HUES6 (cell line): ENCODE results near the gene ETFA.

Experiments used
- H3K27ac ChIP-seq: 2 replicates; pipeline ENCODE4 v1.7.0; 2013; ENCODE audit warnings: low read depth, mild to moderate bottlenecking, low read length, inconsistent platforms
- H3K27me3 ChIP-seq: 2 replicates; pipeline ENCODE4 v1.6.1; 2013; ENCODE audit warnings: low read length; ENCODE audit not compliant: control insufficient read depth, insufficient read depth
- H3K36me3 ChIP-seq: 2 replicates; pipeline ENCODE4 v1.6.1; 2013; ENCODE audit warnings: low read length; ENCODE audit not compliant: control insufficient read depth, insufficient read depth
- H3K4me1 ChIP-seq: 2 replicates; pipeline ENCODE4 v1.6.1; 2013; ENCODE audit warnings: low read length; ENCODE audit not compliant: control insufficient read depth, insufficient read depth
- H3K4me3 ChIP-seq: 2 replicates; pipeline ENCODE4 v1.5.1; 2013; ENCODE audit warnings: low read depth, low read length
- H3K9ac ChIP-seq: one replicate; pipeline ENCODE4 v1.6.1; 2013; ENCODE audit warnings: mild to moderate bottlenecking, low read length
- H3K9me3 ChIP-seq: 2 replicates; pipeline ENCODE4 v1.6.1; 2013; ENCODE audit warnings: low read depth, low read length; ENCODE audit not compliant: control insufficient read depth, insufficient read depth

The ETFA gene

DNA sequence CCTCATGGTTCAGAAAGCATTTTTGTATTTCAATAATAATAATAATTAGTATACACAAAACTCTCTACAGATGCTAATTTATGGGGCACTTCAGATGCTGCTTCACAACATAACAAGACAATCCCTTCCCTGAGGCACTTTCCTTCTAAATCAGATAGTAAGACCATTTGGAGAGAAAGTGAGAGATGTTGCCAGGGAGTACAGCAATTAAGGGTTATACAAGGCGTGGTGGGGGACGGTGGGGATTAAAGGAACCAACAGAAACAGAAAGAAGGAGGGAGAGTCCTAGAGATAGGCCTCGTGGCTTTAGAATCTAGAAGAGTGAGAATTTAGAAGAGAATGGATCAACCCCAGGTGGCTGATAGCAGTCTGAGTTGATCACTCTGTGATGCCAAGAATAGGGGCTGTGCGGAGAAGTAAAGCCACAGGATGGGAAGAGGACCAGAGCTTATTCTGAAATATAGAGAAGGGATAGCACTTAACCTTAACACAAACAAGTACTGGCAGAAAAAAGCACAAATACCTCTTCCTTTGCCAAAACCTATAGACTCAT lies 76.9 kb downstream of the ETFA start:
- no peak overlapping the region for H3K9ac ChIP-seq
- no peak overlapping the region for H3K4me3 ChIP-seq
- H3K4me1 ChIP-seq: peaks cover 9% of the 10 kb centered on the region
- no peaks in the 10 kb centered on the region for H3K27me3 ChIP-seq
- no peaks in the 10 kb centered on the region for H3K9me3 ChIP-seq
- peaks cover 7% of the 10 kb centered on the region for H3K36me3 ChIP-seq
- no peak overlapping the region for H3K27ac ChIP-seq

DNA sequence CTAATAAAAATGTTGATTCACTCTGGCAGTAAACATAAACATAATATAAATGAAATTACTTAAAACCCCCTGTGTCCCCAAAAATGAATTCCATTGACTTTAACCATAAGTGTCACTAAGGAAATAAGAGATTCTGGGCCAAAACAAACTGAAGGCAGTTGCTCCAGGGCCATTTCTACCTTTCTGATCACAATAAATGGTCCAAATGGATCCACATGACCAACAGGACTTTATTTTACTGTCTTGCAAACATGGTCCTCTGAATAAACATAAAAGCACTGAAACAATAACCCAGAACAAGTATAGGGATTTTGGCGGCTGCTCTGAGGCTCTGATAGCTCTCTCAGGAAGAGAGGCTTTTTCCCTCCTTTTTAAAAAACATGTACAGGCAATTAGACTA lies 77.3 kb downstream of the ETFA start:
- Histone ChIP-seq H3K36me3 (peaks cover 7% of the 10 kb centered on the region), H3K27me3 (no peaks in the 10 kb centered on the region), H3K9ac (no peak overlapping the region), H3K4me3 (no peak overlapping the region), H3K9me3 (no peaks in the 10 kb centered on the region), H3K4me1 (peaks cover 9% of the 10 kb centered on the region), H3K27ac (no peak overlapping the region)

- no peak overlapping the region for H3K9ac ChIP-seq
- peaks cover 21% of the 10 kb centered on the region for H3K36me3 ChIP-seq
- H3K4me1 ChIP-seq: 0 out of 2 replicates have a peak, but pooled peaks cover under 1% of the 10 kb centered on the region
- no peaks in the 10 kb centered on the region for H3K27me3 ChIP-seq
- no peaks in the 10 kb centered on the region for H3K9me3 ChIP-seq
- no peak overlapping the region for H3K4me3 ChIP-seq
- no peak overlapping the region for H3K27ac ChIP-seq
Observed at GRCh38 chr15:76229266-76229665, 82.0 kb downstream of the ETFA start.

DNA sequence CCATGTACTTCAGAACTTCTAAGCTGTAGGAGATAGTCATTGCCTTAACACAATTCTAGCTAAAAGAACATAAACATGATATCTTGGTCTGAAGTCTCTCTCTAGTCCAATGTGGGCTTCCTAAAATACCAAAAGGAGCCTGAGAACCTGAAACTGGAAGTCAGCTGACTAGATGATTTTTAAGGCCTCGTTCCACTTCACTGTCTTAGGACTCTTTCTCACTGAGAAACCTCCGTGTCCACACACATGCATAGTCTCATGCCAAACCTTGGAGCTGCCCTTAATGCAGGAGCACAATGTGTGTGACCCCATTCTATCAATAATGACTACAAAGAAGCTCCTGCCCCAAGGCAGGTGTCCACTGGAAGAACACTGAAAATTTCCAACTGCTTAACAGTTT lies 87.7 kb downstream of the ETFA start:
- no peak overlapping the region for H3K27ac ChIP-seq
- H3K36me3 ChIP-seq: peaks cover 14% of the 10 kb centered on the region

DNA sequence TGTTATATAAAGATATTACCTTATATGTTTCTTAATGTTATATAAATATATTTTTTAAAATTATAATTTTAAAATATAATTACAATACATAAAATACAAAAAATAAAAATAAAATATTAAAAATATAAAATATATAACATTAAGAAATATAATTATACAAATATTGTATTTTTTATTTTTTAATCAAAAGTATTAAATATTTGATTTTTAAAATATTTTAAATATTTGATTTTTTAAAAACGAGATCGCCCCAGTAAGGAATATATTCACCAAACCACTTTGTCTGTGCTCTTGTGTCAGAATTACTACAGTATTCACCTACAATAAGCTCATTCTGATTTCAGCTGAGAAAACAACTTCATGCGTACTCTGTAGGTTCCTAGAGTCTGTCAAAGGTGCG lies 89.1 kb downstream of the ETFA start:
- Histone ChIP-seq H3K9ac (no peak overlapping the region), H3K4me1 (no peaks in the 10 kb centered on the region), H3K27me3 (no peaks in the 10 kb centered on the region), H3K9me3 (0 out of 2 replicates have a peak, but pooled peaks cover 3% of the 10 kb centered on the region), H3K27ac (no peak overlapping the region), H3K4me3 (no peak overlapping the region), H3K36me3 (peaks cover 11% of the 10 kb centered on the region; the same call in 1 of the 2 replicates)

More for the DNA sequence above, 87.7 kb downstream of the ETFA start:
- Histone ChIP-seq H3K4me3 (no peak overlapping the region), H3K27me3 (no peaks in the 10 kb centered on the region), H3K9me3 (0 out of 2 replicates have a peak, but pooled peaks cover 3% of the 10 kb centered on the region), H3K9ac (no peak overlapping the region), H3K4me1 (no peaks in the 10 kb centered on the region)

- H3K27me3 ChIP-seq: no peaks in the 10 kb centered on the region
- H3K4me1 ChIP-seq: no peaks in the 10 kb centered on the region
- H3K4me3 ChIP-seq: no peak overlapping the region
- H3K9me3 ChIP-seq: 0 out of 2 replicates have a peak, but pooled peaks cover 3% of the 10 kb centered on the region
- H3K27ac ChIP-seq: no peak overlapping the region
- H3K9ac ChIP-seq: no peak overlapping the region
- H3K36me3 ChIP-seq: peaks cover 11% of the 10 kb centered on the region; the same call in 1 of the 2 replicates
Observed at GRCh38 chr15:76221085-76221767, 90.0 kb downstream of the ETFA start.

DNA sequence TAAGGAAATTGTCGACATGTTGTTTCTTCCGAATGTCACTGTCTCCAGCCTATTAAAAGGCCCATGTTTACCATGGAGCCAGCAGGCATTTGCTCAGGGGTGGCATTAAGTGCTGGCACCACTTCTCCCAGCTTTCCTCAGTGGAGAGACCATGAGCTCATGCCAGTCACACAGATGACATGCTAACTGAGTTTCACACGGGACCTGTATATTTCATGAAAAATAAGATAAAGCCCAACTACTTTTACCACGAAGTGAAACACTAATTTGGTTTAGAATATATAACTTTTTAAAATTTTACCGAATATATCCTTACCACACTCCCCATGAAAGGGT lies 93.4 kb downstream of the ETFA start:
- no peaks in the 10 kb centered on the region for H3K4me1 ChIP-seq
- no peak overlapping the region for H3K27ac ChIP-seq
- no peaks in the 10 kb centered on the region for H3K27me3 ChIP-seq
- no peak overlapping the region for H3K4me3 ChIP-seq
- H3K36me3 ChIP-seq: peaks cover 8% of the 10 kb centered on the region; the same call in 1 of the 2 replicates
- H3K9me3 ChIP-seq: 0 out of 2 replicates have a peak, but pooled peaks cover 3% of the 10 kb centered on the region
- H3K9ac ChIP-seq: no peak overlapping the region

DNA sequence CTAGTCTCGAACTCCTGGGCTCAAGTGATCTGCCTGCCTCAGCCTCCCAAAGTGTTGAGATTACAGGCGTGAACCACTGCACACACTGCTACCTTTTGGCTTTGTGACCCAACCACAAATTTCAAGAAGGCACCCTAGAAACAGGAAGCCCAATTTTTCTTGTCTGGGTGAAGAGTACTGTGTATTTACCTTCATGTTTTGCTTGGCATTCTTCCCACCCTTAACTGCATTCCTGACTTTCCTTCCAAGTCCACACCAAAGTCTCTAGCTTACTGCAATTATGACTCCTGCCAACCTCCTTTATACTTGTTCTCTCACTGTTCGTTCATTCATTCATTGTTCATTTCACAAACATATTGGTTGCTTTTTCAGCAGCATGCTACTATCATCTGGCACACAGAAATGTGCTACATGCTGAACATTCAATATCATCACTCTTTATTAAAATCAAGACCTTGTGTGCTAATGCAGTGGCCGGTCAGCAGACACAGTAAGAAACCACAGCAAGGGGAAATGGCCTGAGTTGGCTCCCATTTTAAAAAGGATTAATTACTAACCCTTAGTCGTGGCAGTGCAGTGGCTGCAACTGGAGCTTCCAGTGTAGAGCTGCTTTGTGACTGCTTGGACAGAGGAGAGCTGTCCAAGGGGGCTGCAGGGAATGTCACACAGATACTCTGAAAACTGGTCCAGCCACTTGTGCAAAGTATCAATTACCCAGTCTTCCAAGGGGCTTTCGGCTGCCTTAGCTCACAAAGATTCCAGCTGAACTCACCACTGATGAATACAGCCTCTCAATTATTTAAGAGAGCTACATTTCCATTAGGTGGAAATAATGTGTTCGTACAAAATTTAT lies 94.0 kb downstream of the ETFA start:
- 0 out of 2 replicates have a peak, but pooled peaks cover 3% of the 10 kb centered on the region for H3K9me3 ChIP-seq
- peaks cover 8% of the 10 kb centered on the region; the same call in 1 of the 2 replicates for H3K36me3 ChIP-seq
- no peaks in the 10 kb centered on the region for H3K27me3 ChIP-seq
- H3K4me3 ChIP-seq: no peak overlapping the region
- H3K9ac ChIP-seq: no peak overlapping the region
- H3K4me1 ChIP-seq: no peaks in the 10 kb centered on the region
- no peak overlapping the region for H3K27ac ChIP-seq

DNA sequence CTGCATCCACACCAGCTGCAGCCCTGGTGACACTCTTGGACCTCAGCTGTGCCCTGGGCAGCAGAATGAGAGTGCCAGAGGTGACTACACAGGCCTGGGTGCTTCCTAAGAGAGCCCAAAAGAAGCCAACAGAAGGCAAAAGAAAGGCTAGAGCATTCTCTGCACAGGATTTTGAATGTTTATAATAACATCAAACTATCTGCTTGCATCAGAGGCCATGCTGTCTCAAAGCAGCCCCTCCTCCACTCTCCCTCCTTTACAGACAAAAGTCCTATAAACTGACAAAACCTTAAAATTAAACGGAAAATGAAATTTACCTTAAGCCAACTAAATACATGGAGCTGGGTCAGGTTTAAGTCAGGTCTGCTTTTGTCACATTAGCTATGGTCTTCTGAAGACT lies 95.6 kb downstream of the ETFA start:
- Histone ChIP-seq H3K9me3 (0 out of 2 replicates have a peak, but pooled peaks cover 3% of the 10 kb centered on the region), H3K27ac (no peak overlapping the region), H3K4me3 (no peak overlapping the region), H3K9ac (no peak overlapping the region), H3K27me3 (no peaks in the 10 kb centered on the region), H3K4me1 (no peaks in the 10 kb centered on the region), H3K36me3 (peaks cover 16% of the 10 kb centered on the region)

DNA sequence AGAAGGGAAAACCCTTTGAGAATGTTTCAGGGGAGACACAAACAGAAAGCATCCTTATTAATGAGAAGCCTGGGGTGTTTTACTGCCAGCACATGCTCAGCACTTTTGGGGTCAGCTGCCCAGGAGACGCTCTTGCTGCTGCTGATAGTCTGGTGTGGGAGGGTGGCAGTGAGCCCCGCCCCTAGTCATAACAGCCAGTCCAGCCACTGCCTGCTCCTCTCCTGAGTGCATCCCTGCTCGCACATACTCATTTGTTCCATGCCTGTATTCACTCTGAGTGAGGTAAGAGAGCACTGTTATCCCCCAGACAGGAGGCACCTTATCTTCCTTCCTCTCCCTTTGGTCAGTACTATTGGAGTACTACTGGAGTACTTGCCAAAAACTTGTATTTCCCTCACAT lies 101.3 kb downstream of the ETFA start:
- peaks cover 4% of the 10 kb centered on the region; the same call in 1 of the 2 replicates for H3K4me1 ChIP-seq
- H3K4me3 ChIP-seq: no peak overlapping the region
- H3K27ac ChIP-seq: no peak overlapping the region
- H3K9ac ChIP-seq: no peak overlapping the region
- peaks cover 16% of the 10 kb centered on the region for H3K36me3 ChIP-seq
- no peaks in the 10 kb centered on the region for H3K27me3 ChIP-seq
- H3K9me3 ChIP-seq: no peaks in the 10 kb centered on the region

DNA sequence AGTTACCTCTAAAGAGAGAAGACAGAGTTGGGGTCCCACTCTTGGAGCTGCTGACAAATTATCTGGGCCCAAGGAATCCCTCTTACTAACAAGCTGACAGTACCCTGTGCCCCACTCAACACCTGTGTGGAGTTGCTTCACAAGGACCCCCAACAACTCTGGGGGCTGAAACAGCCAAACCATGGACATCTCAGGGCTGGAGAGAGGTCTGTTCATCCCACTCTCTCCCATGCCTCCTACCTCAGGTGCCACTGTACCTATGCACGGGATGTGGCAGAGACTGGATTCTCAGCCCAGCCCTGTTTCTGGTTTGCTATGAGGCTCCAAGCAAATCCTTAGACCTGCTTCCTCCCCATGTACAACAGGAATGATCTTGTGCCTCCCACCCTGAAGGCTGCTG lies 101.7 kb downstream of the ETFA start:
- H3K36me3 ChIP-seq: peaks cover 12% of the 10 kb centered on the region
- H3K27ac ChIP-seq: no peak overlapping the region
- H3K4me3 ChIP-seq: no peak overlapping the region
- no peaks in the 10 kb centered on the region for H3K27me3 ChIP-seq
- H3K9ac ChIP-seq: no peak overlapping the region
- H3K4me1 ChIP-seq: peaks cover 4% of the 10 kb centered on the region; the same call in 1 of the 2 replicates
- no peaks in the 10 kb centered on the region for H3K9me3 ChIP-seq
